Smooth muscle cell (in vitro differentiated cells): ENCODE measurements around the gene RETREG3. TPM values are rescaled to one million over a fixed set of nuclear protein-coding genes. Genes with fewer than 3 reads are reported as not detected.

Experiments used
- DNase-seq: peaks from one replicate; lab custom pipeline; 2025; ENCODE audit not compliant: unreplicated experiment; lab: John Stamatoyannopoulos, UW
- H2AFZ ChIP-seq: fragments of 200-600 bp; sonication (generic); 2 replicates; pipeline ENCODE4 v1.6.0; 2016; ENCODE audit warnings: antibody characterized with exemption, low read depth, mild to moderate bottlenecking
- H3F3A ChIP-seq: fragments of 200-600 bp; sonication (generic); 2 replicates; pipeline ENCODE4 v1.6.0; 2017; ENCODE audit warnings: antibody characterized with exemption, low read depth
- H3K27ac ChIP-seq: fragments of 200-600 bp; sonication (generic); 2 replicates; pipeline ENCODE4 v1.5.1; 2016; ENCODE audit warnings: low read depth, mild to moderate bottlenecking
- H3K27me3 ChIP-seq: fragments of 200-600 bp; sonication (generic); 2 replicates; pipeline ENCODE4 v1.6.1; 2016; ENCODE audit warnings: low read depth, mild to moderate bottlenecking
- H3K36me3 ChIP-seq: fragments of 200-600 bp; sonication (generic); 2 replicates; pipeline ENCODE4 v1.5.1; 2016; ENCODE audit warnings: low read depth
- H3K4me1 ChIP-seq: fragments of 200-600 bp; sonication (generic); 2 replicates; pipeline ENCODE4 v1.5.1; 2016; ENCODE audit warnings: low read depth
- H3K4me2 ChIP-seq: fragments of 200-600 bp; sonication (generic); 2 replicates; pipeline ENCODE4 v1.6.0; 2016; ENCODE audit warnings: mild to moderate bottlenecking
- H3K4me3 ChIP-seq: fragments of 200-600 bp; sonication (generic); 2 replicates; pipeline ENCODE4 v1.5.1; 2016; ENCODE audit warnings: mild to moderate bottlenecking
- H3K79me2 ChIP-seq: fragments of 200-600 bp; sonication (generic); 2 replicates; pipeline ENCODE4 v1.6.0; 2016; ENCODE audit warnings: low read depth, mild to moderate bottlenecking
- H3K9ac ChIP-seq: fragments of 200-600 bp; sonication (generic); 2 replicates; pipeline ENCODE4 v1.6.0; 2016; ENCODE audit warnings: low read depth
- H3K9me3 ChIP-seq: fragments of 200-600 bp; sonication (generic); replicated peaks from 2 replicates; pipeline ENCODE4 v1.5.1; 2016; ENCODE audit warnings: low read depth
- H4K20me1 ChIP-seq: fragments of 200-600 bp; sonication (generic); 2 replicates; pipeline ENCODE4 v1.6.0; 2016; ENCODE audit warnings: low read depth
- WGBS: methylation state at CpG from one replicate; pipeline ENCODE4 v1.1.7; 2016; ENCODE audit warnings: low lambda C conversion rate; 5-methylcytosine and 5-hydroxymethylcytosine counted together
- polyA plus RNA-seq: library from polyadenylated mRNA; unstranded; fragments of >200 nt; fragmentation: Nextera tagmentation; extraction: Ambion mirVana; gene quantifications from 2 replicates; pipeline ENCODE4 v1.2.1, GENCODE V29; 2016
- total RNA-seq: library from RNA; depleted of rRNA; stranded (reverse); fragments of >200 nt; gene quantifications from 2 replicates; pipeline ENCODE4 v1.2.3, GENCODE V29; 2014
- TF ChIP-seq, protein P1 (sequence below): fragments of 200-600 bp; sonication (generic); IDR thresholded peaks from 2 replicates; pipeline ENCODE4 v1.5.1; 2017; ENCODE audit warnings: borderline replicate concordance, mild to moderate bottlenecking, antibody characterized with exemption; ENCODE audit not compliant: insufficient read depth, poor library complexity, severe bottlenecking

The RETREG3 gene
- total and polyA plus RNA-seq, 2 experiments from 2014 or later = 32.6 to 40.4 TPM

GRCh38 chr17:42568341-42569111 lies 40.6 kb downstream of the RETREG3 start:
- 96% methylated on average over 14 of the region's 14 CpGs for WGBS
- H3K4me2 ChIP-seq = peak overlapping the region; percentile 94
- H2AFZ ChIP-seq = no peak overlapping the region
- no peak overlapping the region for H3K27ac ChIP-seq
- no peaks in the 10 kb centered on the region for H4K20me1 ChIP-seq
- DNase-seq = no peak
- H3K79me2 ChIP-seq = peaks cover 16% of the 10 kb centered on the region
- H3K4me3 ChIP-seq = peak overlapping the region; percentile 87
- TF ChIP-seq, protein P1, sequence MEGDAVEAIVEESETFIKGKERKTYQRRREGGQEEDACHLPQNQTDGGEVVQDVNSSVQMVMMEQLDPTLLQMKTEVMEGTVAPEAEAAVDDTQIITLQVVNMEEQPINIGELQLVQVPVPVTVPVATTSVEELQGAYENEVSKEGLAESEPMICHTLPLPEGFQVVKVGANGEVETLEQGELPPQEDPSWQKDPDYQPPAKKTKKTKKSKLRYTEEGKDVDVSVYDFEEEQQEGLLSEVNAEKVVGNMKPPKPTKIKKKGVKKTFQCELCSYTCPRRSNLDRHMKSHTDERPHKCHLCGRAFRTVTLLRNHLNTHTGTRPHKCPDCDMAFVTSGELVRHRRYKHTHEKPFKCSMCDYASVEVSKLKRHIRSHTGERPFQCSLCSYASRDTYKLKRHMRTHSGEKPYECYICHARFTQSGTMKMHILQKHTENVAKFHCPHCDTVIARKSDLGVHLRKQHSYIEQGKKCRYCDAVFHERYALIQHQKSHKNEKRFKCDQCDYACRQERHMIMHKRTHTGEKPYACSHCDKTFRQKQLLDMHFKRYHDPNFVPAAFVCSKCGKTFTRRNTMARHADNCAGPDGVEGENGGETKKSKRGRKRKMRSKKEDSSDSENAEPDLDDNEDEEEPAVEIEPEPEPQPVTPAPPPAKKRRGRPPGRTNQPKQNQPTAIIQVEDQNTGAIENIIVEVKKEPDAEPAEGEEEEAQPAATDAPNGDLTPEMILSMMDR = no peak
- H3K27me3 ChIP-seq = no peaks in the 10 kb centered on the region
- peaks cover 5% of the 10 kb centered on the region for H3K4me1 ChIP-seq
- H3K9ac ChIP-seq = no peak overlapping the region
- peaks cover 3% of the 10 kb centered on the region for H3K36me3 ChIP-seq
- peaks cover 12% of the 10 kb centered on the region for H3F3A ChIP-seq
- no peaks in the 10 kb centered on the region for H3K9me3 ChIP-seq

GRCh38 chr17:42566883-42567573 lies 42.1 kb downstream of the RETREG3 start, which contains the start of gene MLX:
Gene MLX (plus strand): TSS chr17:42567100. CDS start chr17:42567125, 25 bp downstream.
- Histone ChIP-seq H3K4me3 (peak within 1 kb of the TSS; percentile 87), H4K20me1 (no peaks in the 10 kb centered on the region), H3K9me3 (no peaks in the 10 kb centered on the region), H3F3A (peaks cover 8% of the 10 kb centered on the region), H3K27ac (peak within 1 kb of the TSS; percentile 56), H2AFZ (peak within 1 kb of the TSS; percentile 22), H3K79me2 (peaks cover 30% of the 10 kb centered on the region), H3K4me2 (peak within 1 kb of the TSS; percentile 94), H3K36me3 (peaks cover 3% of the 10 kb centered on the region), H3K9ac (peak within 1 kb of the TSS; percentile 76), H3K4me1 (peaks cover 14% of the 10 kb centered on the region), H3K27me3 (no peaks in the 10 kb centered on the region)
- WGBS = under 1% methylated on average over 57 of the region's 72 CpGs
- peak; percentile 76 for DNase-seq
- TF ChIP-seq, protein P1 = no peak

DNA sequence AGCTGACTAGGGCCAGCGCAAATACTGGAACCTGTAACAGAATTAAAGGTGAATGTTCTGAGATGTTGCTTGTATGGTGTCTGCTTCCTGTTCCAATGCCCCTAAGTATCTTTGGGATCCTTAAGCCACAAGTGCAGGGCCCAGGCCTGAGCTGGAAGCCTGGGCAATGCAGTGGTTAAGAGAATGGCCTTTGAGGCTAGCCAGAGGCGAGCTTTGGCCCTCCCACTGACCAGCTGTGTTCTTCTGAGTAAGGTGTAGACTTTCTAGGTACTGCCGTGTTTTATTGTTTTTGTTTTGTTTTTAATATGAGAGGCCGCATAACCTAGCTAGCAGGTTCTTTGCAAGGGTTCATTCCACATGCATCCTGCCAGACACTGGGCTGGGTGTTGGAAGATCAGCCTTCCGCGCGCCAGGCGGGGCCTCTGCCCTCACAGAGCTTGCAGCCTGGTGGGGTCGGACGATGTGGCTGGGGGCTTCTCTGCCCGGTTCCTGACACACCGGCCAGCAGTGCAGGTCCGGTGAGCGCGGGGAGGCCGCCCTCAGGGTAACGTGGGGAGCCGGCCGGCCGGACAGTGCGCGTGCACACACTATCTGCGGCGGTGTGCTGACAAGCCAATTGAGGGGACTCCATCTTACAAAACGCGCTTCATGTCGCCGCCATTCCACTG lies 42.8 kb downstream of the RETREG3 start:
- Histone ChIP-seq H3K9me3 (no peaks in the 10 kb centered on the region), H3K9ac (peak overlapping the region; percentile 37), H3K27me3 (no peaks in the 10 kb centered on the region), H3K27ac (peak overlapping the region; percentile 51), H3K4me2 (peak overlapping the region; percentile 94), H3K4me3 (peak overlapping the region; percentile 87), H3K79me2 (peaks cover 30% of the 10 kb centered on the region), H4K20me1 (no peaks in the 10 kb centered on the region), H2AFZ (no peak overlapping the region), H3K4me1 (peaks cover 14% of the 10 kb centered on the region), H3F3A (peaks cover 10% of the 10 kb centered on the region), H3K36me3 (peaks cover 3% of the 10 kb centered on the region)
- TF ChIP-seq, protein P1 = no peak
- DNase-seq = no peak
- WGBS = 65% methylated on average over 28 of the region's 28 CpGs
